ENCODE measurements around the gene FGD4.

DNA sequence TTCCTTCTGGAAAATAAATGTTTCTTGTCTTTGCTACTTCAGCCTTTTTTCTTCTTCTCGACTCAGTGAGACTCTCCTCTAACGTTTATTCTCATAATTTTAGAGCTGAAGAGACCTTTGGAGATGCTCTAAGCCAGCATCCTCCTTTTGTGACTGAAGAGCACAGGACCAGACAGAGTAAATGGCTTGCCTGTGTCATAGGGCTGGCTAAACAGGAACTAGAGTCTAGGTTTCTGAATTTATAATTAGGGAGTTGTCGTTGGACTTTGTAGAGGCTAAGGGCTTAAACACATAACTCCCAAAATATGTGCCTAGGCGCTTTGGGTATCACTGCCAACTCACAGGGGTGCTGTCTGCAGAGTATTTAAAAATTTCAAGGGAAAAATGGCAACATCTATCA is 98.5 kb downstream of the FGD4 start:
- TF ChIP-seq, protein P1, sequence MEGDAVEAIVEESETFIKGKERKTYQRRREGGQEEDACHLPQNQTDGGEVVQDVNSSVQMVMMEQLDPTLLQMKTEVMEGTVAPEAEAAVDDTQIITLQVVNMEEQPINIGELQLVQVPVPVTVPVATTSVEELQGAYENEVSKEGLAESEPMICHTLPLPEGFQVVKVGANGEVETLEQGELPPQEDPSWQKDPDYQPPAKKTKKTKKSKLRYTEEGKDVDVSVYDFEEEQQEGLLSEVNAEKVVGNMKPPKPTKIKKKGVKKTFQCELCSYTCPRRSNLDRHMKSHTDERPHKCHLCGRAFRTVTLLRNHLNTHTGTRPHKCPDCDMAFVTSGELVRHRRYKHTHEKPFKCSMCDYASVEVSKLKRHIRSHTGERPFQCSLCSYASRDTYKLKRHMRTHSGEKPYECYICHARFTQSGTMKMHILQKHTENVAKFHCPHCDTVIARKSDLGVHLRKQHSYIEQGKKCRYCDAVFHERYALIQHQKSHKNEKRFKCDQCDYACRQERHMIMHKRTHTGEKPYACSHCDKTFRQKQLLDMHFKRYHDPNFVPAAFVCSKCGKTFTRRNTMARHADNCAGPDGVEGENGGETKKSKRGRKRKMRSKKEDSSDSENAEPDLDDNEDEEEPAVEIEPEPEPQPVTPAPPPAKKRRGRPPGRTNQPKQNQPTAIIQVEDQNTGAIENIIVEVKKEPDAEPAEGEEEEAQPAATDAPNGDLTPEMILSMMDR (conservative IDR thresholded peaks at IDR 0.05; ENCODE audit: low read length): no peak
- TF ChIP-seq EZH2phosphoT487 (IDR thresholded peaks at IDR 0.05; ENCODE audit: borderline replicate concordance): no peak
